HepG2 (cell line): ENCODE data around the gene TOM1L2. TPM values are rescaled to one million over a fixed set of nuclear protein-coding genes. Genes with fewer than 3 reads are reported as not detected.

Experiments used
- ATAC-seq: fragments of 200-7000 bp; cut with Tn5 transposase; 3 replicates; pipeline ENCODE4 v1.9.1; 2020; ENCODE audit warnings: mild to moderate bottlenecking, moderate library complexity
- BruUV-seq: library from RNA; stranded (reverse); fragments of 400-500 nt; replicated peaks from 2 replicates; lab custom pipeline; 2021; lab: Mats Ljungman, UMichigan
- CTCF ChIA-PET: fragments of 300-600 bp; formaldehyde crosslinking; extraction: SDS; loops from one replicate; lab custom pipeline; 2021; ENCODE audit warnings: low total read pairs, inconsistent platforms, low intra/inter-chr PET ratio; lab: Yijun Ruan, JAX
- POLR2A ChIA-PET: fragments of 350-600 bp; sonication (Branson Sonifier 250); formaldehyde crosslinking; loops from one replicate; lab custom pipeline; 2020; ENCODE audit warnings: antibody characterized with exemption, inconsistent platforms; lab: Yijun Ruan, JAX
- DNase-seq: peaks from one replicate; pipeline ENCODE4 v3.0.0-alpha.2; 2015; ENCODE audit warnings: low spot score
- FAIRE-seq: peaks from 3 replicates; lab custom pipeline; 2011; peaks lifted over from hg19 to GRCh38; lab: Jason Lieb, UNC
- H2AFZ ChIP-seq: one replicate; pipeline ENCODE4 v1.6.1; 2011; ENCODE audit warnings: low read length, inconsistent platforms
- H3K27ac ChIP-seq: fragments of 300-600 bp; 3 replicates; pipeline ENCODE4 v1.8.0; 2011; ENCODE audit warnings: mixed run types, mild to moderate bottlenecking, mixed read lengths, low read length, inconsistent platforms; ENCODE audit not compliant: insufficient read depth; ENCODE audit errors: extremely low read length
- H3K27me3 ChIP-seq, 2 experiments: fragments of 200-600 bp in 1 of 2; 2 replicates in 1 of 2; 3 replicates in 1 of 2; pipeline versions ENCODE4 v1.6.0 to v1.8.0; 2011; ENCODE audit warnings: low read length in 2 of 2, mild to moderate bottlenecking in 2 of 2, moderate library complexity in 2 of 2, inconsistent platforms in 1 of 2; ENCODE audit not compliant: insufficient read depth in 2 of 2, control insufficient read depth in 1 of 2
- H3K36me3 ChIP-seq, 2 experiments: fragments of 200-600 bp in 1 of 2; replicated peaks in 1 of 2; 2 replicates in 1 of 2; 3 replicates in 1 of 2; pipeline versions ENCODE4 v1.5.1 to v1.8.0; 2011; ENCODE audit warnings: low read length in 2 of 2, inconsistent platforms in 1 of 2; ENCODE audit not compliant: insufficient read depth in 2 of 2, control insufficient read depth in 1 of 2
- H3K4me1 ChIP-seq: 2 replicates; pipeline ENCODE4 v1.5.1; 2012; ENCODE audit warnings: low read length, inconsistent platforms; ENCODE audit not compliant: insufficient read depth
- H3K4me2 ChIP-seq: 2 replicates; pipeline ENCODE4 v1.6.0; 2011; ENCODE audit warnings: low read depth, low read length, inconsistent platforms
- H3K4me3 ChIP-seq, 3 experiments: fragments of 200-600 bp in 1 of 3; sonication (generic), shearing (Covaris generic) in 1 of 3; replicated peaks in 1 of 3; 2 replicates each; pipeline ENCODE4 v1.5.1; 2011 to 2016; ENCODE audit warnings: low read length in 3 of 3, inconsistent platforms in 2 of 3, low read depth in 2 of 3, mild to moderate bottlenecking in 2 of 3, control low read depth in 1 of 3, mixed read lengths in 1 of 3; ENCODE audit not compliant: insufficient read depth in 1 of 3
- H3K79me2 ChIP-seq: one replicate; pipeline ENCODE4 v1.6.1; 2011; ENCODE audit warnings: low read length, inconsistent platforms; ENCODE audit not compliant: insufficient read depth
- H3K9ac ChIP-seq: 2 replicates; pipeline ENCODE4 v1.6.0; 2011; ENCODE audit warnings: mild to moderate bottlenecking, low read depth, low read length, inconsistent platforms; ENCODE audit not compliant: insufficient read depth
- H3K9me3 ChIP-seq: 2 replicates; pipeline ENCODE4 v1.5.1; 2012; ENCODE audit warnings: mild to moderate bottlenecking, low read length
- H4K20me1 ChIP-seq: 2 replicates; pipeline ENCODE4 v1.6.0; 2011; ENCODE audit warnings: inconsistent platforms, mild to moderate bottlenecking, low read length, moderate library complexity; ENCODE audit not compliant: insufficient read depth
- AGO2 ChIP-seq: fragments of 200-400 bp; formaldehyde crosslinking; optimal IDR thresholded peaks from 2 replicates; pipeline ENCODE3; 2017; ENCODE audit warnings: mild to moderate bottlenecking, low read depth, low read length, moderate library complexity
- ARNTL ChIP-seq: sonication (generic); formaldehyde crosslinking; IDR thresholded peaks from 2 replicates; pipeline ENCODE4 v1.4.0; 2020; ENCODE audit warnings: mild to moderate bottlenecking, missing genetic modification reagents
- FOXM1 ChIP-seq: sonication (generic); formaldehyde crosslinking; IDR thresholded peaks from 2 replicates; pipeline ENCODE4 v1.5.0; 2020; ENCODE audit warnings: missing genetic modification reagents
- GZF1 ChIP-seq: sonication (generic); formaldehyde crosslinking; IDR thresholded peaks from 2 replicates; pipeline ENCODE4 v1.5.1; 2020; ENCODE audit warnings: mild to moderate bottlenecking, missing genetic modification reagents
- HOXA9 ChIP-seq: sonication (generic); formaldehyde crosslinking; IDR thresholded peaks from 2 replicates; pipeline ENCODE4 v1.8.1; 2022; ENCODE audit warnings: missing genetic modification reagents, mild to moderate bottlenecking, moderate library complexity, borderline replicate concordance
- POLR2AphosphoS5 ChIP-seq: IDR thresholded peaks from 2 replicates; pipeline ENCODE4 v1.6.1; 2012; ENCODE audit warnings: low read depth, low read length
- RBFOX2 ChIP-seq: fragments of 200-400 bp; formaldehyde crosslinking; IDR thresholded peaks from 2 replicates; pipeline ENCODE4 v1.6.1; 2017; ENCODE audit warnings: low read depth, mild to moderate bottlenecking, low read length
- RBM22 ChIP-seq: fragments of 200-400 bp; formaldehyde crosslinking; optimal IDR thresholded peaks from 2 replicates; pipeline ENCODE3; 2017; ENCODE audit warnings: mild to moderate bottlenecking, low read length, moderate library complexity
- SAP130 ChIP-seq: IDR thresholded peaks from 2 replicates; pipeline ENCODE4 v1.6.1; 2016; ENCODE audit warnings: low read depth
- SMARCC2 ChIP-seq: fragments of 450-650 bp; IDR thresholded peaks from 2 replicates; pipeline ENCODE4 v1.6.1; 2017; ENCODE audit warnings: antibody characterized with exemption, mild to moderate bottlenecking
- SRSF1 ChIP-seq: fragments of 200-400 bp; formaldehyde crosslinking; optimal IDR thresholded peaks from 2 replicates; pipeline ENCODE3; 2017; ENCODE audit warnings: mild to moderate bottlenecking, low read depth, low read length, moderate library complexity
- TCF7L2 ChIP-seq: IDR thresholded peaks from 2 replicates; pipeline ENCODE4 v1.6.1; 2011; ENCODE audit warnings: mild to moderate bottlenecking, low read depth, low read length, moderate library complexity
- TEAD2 ChIP-seq: sonication (generic); formaldehyde crosslinking; IDR thresholded peaks from 2 replicates; pipeline ENCODE4 v1.9.0; 2021; ENCODE audit warnings: missing genetic modification reagents
- ZNF143 ChIP-seq: sonication (generic); formaldehyde crosslinking; IDR thresholded peaks from 2 replicates; pipeline ENCODE4 v1.4.0; 2020; ENCODE audit warnings: missing genetic modification reagents
- ZNF33A ChIP-seq: sonication (generic); formaldehyde crosslinking; IDR thresholded peaks from 2 replicates; pipeline ENCODE4 v1.5.1; 2020; ENCODE audit warnings: missing genetic modification reagents, mild to moderate bottlenecking, moderate library complexity, borderline replicate concordance
- ZNF33B ChIP-seq: sonication (generic); formaldehyde crosslinking; IDR thresholded peaks from 2 replicates; pipeline ENCODE4 v1.5.1; 2020; ENCODE audit warnings: mild to moderate bottlenecking, missing genetic modification reagents
- ZNF652 ChIP-seq: IDR thresholded peaks from 2 replicates; pipeline ENCODE4 v1.6.1; 2016; ENCODE audit warnings: low read depth, borderline replicate concordance
- ZNF768 ChIP-seq: sonication (generic); formaldehyde crosslinking; IDR thresholded peaks from 2 replicates; pipeline ENCODE4 v1.4.0; 2020; ENCODE audit warnings: missing genetic modification reagents
- ZNF772 ChIP-seq: sonication (generic); formaldehyde crosslinking; IDR thresholded peaks from 2 replicates; pipeline ENCODE4 v1.5.0; 2020; ENCODE audit warnings: mild to moderate bottlenecking, missing genetic modification reagents
- ZNF839 ChIP-seq: sonication (generic); formaldehyde crosslinking; IDR thresholded peaks from 2 replicates; pipeline ENCODE4 v1.4.0; 2020; ENCODE audit warnings: missing genetic modification reagents, mild to moderate bottlenecking, borderline replicate concordance
- ZSCAN22 ChIP-seq: sonication (generic); formaldehyde crosslinking; IDR thresholded peaks from 2 replicates; pipeline ENCODE4 v1.4.0; 2020; ENCODE audit warnings: mild to moderate bottlenecking, missing genetic modification reagents
- WGBS: methylation state at CpG from one replicate; pipeline ENCODE4 v1.1.6; 2017; ENCODE audit warnings: low lambda C conversion rate; 5-methylcytosine and 5-hydroxymethylcytosine counted together
- in situ Hi-C: cut with HindIII; loops from 2 replicates; pipeline ENCODE4 v1.10.0; 2017; ENCODE audit warnings: low pct_unique_long_range_greater_than_20kb; ENCODE audit not compliant: extremely low pct_ligation_motif_present
- intact Hi-C: fragments of 100-400 bp; cut with micrococcal nuclease; formaldehyde crosslinking; loops from one replicate; pipeline ENCODE4 v1.10.0; 2022; ENCODE audit not compliant: unreplicated experiment
- polyA plus RNA-seq, 8 experiments: library from polyadenylated mRNA; depleted of rRNA in 3 of 8; stranded (reverse) in 7 of 8; unstranded in 1 of 8; fragments of >200 nt; fragmentation: Illumina TruSeq in 4 of 8; extraction: Trizol in 4 of 8; gene quantifications; 2 replicates each; pipeline versions ENCODE4 v1.2.1 to v1.2.3, GENCODE V29; 2011 to 2016; ENCODE audit warnings: low read depth in 4 of 8, missing spikeins in 1 of 8, mixed read lengths in 1 of 8; ENCODE audit not compliant: insufficient read depth in 1 of 8
- total RNA-seq, 5 experiments: library from RNA; depleted of rRNA; stranded (reverse); fragments of >200 nt; fragmentation: Illumina TruSeq; extraction: Trizol; gene quantifications; 2 replicates each; pipeline ENCODE4 v1.2.3, GENCODE V29; 2016; ENCODE audit warnings: low read depth in 1 of 5
- TF ChIP-seq, protein P1 (sequence below): sonication (generic); formaldehyde crosslinking; IDR thresholded peaks from 2 replicates; pipeline ENCODE4 v1.4.0; 2020; ENCODE audit warnings: missing genetic modification reagents, borderline replicate concordance

TOM1L2 gene
- total and polyA plus RNA-seq, 2 of the 13 experiments (the other 11 are each of a cell fraction or from before 2014, with no cell fraction given): 4.7 to 7.4 TPM

DNA sequence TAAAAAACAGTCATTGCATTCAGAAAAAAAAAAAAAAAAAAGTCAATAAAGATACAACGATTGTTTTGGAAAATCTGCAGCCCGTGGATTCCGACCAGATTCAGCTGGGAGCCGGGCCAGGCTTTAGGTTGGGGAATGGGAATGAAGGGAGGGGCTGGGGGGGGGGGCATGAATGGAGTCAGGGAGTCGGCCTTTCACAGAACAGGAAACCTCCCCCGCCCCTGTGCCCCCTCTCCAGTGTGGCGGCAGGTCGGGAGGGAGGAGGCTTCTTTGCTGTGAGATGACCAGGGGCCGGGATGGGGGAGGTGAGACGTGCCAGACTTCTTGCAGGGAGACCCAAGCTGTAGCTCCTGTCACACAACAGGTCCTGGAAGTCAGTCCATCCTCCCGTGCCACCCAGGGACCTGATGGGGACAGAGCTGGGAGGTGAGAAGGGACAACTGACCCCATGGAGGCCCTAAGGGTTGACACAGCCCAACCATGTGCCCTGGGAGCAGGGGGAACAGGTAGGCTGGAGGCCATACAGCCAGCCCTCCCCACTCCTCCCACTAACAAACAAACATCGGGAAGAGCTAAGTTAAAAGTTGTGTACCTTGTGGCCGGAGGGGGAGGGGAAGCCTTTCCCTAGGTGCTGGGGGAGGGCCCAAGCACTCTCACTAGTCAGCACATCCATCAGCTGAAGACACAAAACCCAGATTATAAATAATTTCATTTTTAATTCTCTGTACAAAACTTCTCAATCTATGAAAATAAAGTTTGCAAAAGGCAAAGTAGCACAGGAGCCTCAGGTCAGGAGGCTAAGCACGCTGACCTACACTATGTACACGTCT lies 160.6 kb downstream of the TOM1L2 start (continued):
- TF ChIP-seq, protein P1, sequence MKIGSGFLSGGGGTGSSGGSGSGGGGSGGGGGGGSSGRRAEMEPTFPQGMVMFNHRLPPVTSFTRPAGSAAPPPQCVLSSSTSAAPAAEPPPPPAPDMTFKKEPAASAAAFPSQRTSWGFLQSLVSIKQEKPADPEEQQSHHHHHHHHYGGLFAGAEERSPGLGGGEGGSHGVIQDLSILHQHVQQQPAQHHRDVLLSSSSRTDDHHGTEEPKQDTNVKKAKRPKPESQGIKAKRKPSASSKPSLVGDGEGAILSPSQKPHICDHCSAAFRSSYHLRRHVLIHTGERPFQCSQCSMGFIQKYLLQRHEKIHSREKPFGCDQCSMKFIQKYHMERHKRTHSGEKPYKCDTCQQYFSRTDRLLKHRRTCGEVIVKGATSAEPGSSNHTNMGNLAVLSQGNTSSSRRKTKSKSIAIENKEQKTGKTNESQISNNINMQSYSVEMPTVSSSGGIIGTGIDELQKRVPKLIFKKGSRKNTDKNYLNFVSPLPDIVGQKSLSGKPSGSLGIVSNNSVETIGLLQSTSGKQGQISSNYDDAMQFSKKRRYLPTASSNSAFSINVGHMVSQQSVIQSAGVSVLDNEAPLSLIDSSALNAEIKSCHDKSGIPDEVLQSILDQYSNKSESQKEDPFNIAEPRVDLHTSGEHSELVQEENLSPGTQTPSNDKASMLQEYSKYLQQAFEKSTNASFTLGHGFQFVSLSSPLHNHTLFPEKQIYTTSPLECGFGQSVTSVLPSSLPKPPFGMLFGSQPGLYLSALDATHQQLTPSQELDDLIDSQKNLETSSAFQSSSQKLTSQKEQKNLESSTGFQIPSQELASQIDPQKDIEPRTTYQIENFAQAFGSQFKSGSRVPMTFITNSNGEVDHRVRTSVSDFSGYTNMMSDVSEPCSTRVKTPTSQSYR (CRISPR knock-in tag): peak; percentile 91
- TF ChIP-seq ZSCAN22 (CRISPR knock-in tag): no peak
- TF ChIP-seq ZNF33B (CRISPR knock-in tag): no peak
- TF ChIP-seq HOXA9 (CRISPR knock-in tag): no peak
- TF ChIP-seq TCF7L2: no peak

DNA sequence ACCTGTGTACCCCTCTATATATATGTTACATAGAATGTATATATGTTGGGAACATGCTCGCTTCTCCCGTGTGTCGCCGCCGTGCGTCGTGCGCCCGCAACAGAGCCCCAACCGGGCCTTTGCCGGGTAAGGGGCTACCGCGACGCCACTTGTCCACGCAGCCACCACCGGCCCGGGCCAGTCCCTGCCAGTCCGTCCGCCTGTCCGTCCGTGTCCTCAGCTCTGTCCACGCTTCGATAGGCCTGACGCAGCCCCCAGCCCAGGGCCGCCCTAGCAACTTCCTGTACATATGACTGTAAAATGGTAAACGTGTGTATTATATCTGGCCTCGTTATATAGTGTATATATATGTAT lies 161.3 kb downstream of the TOM1L2 start:
- ATAC-seq: no peak
- no peak for DNase-seq
- H3K79me2 ChIP-seq: no peaks in the 10 kb centered on the region
- H3K36me3 ChIP-seq: peaks cover 21 to 25% of the 10 kb centered on the region in 2 experiments
- no peaks in the 10 kb centered on the region for H3K9me3 ChIP-seq
- H3K9ac ChIP-seq: no peak overlapping the region
- H4K20me1 ChIP-seq: 0 out of 2 replicates have a peak, but pooled peaks cover 11% of the 10 kb centered on the region
- intact Hi-C loops: no loop called here
- no peak for FAIRE-seq
- no peak overlapping the region for H3K27ac ChIP-seq
- H3K27me3 ChIP-seq: no peaks in the 10 kb centered on the region
- ChIA-PET CTCF (interaction anchor here (3.6 kb wide), 1 partner anchor 49 kb away, joined by 53 read pairs; no protein-coding TSS in a partner anchor), POLR2A (interaction anchor here (1.3 to 2.7 kb wide), 3 partner anchors 27 to 46 kb away, joined by 4 to 26 read pairs (median 5); partner anchors contain the start of gene SREBF1)
- no peak overlapping the region for H2AFZ ChIP-seq
- H3K4me1 ChIP-seq: peaks cover 43% of the 10 kb centered on the region
- WGBS: 98% methylated on average over 27 of the region's 27 CpGs
- in situ Hi-C loops: loop anchor here (5.0 kb wide), 1 partner anchor 51 kb away; no protein-coding TSS in a partner anchor
- H3K4me3 ChIP-seq: no peak overlapping the region
- no TSS peak for BruUV-seq
- H3K4me2 ChIP-seq: no peak overlapping the region
- TF ChIP-seq POLR2AphosphoS5 (peak; percentile 8; the same call in 1 of the 2 replicates), SMARCC2 (no peak), SRSF1 (peak; percentile 50), ZNF839 (CRISPR knock-in tag) (no peak), FOXM1 (CRISPR knock-in tag) (no peak), SAP130 (CRISPR knock-in tag) (no peak), ZNF33A (no peak), ZNF768 (no peak), AGO2 (peak; percentile 67), TEAD2 (CRISPR knock-in tag) (no peak), RBFOX2 (peak; percentile 31; the same call in 1 of the 2 replicates), ARNTL (CRISPR knock-in tag) (no peak), RBM22 (peak; percentile 1), GZF1 (CRISPR knock-in tag) (no peak), ZNF652 (CRISPR knock-in tag) (no peak), ZNF772 (CRISPR knock-in tag) (no peak), ZNF143 (CRISPR knock-in tag) (no peak)
